ENCODE data around the gene SCGB3A1.

DNA sequence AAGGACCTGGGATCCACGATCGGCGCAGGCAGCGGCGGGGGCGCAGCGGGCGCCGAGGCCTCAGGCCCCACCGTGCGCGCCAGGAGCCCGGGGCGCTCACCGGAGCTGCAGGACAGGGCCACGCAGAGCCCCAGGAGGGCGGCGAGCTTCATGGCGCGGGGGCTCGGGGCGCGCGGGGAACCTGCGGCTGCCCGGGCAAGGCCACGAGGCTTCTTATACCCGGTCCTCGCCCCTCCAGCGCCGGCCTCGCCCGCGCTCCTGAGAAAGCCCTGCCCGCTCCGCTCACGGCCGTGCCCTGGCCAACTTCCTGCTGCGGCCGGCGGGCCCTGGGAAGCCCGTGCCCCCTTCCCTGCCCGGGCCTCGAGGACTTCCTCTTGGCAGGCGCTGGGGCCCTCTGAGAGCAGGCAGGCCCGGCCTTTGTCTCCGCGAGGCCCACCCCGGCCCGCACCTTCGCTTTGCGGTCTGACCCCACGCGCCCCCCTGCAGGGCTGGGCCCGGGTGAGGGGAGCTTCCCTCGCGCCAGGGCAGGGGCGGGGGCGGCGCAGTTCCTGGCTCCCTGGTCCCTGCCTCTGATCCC is at the start of gene SCGB3A1:
- TF ChIP-seq, protein P1, sequence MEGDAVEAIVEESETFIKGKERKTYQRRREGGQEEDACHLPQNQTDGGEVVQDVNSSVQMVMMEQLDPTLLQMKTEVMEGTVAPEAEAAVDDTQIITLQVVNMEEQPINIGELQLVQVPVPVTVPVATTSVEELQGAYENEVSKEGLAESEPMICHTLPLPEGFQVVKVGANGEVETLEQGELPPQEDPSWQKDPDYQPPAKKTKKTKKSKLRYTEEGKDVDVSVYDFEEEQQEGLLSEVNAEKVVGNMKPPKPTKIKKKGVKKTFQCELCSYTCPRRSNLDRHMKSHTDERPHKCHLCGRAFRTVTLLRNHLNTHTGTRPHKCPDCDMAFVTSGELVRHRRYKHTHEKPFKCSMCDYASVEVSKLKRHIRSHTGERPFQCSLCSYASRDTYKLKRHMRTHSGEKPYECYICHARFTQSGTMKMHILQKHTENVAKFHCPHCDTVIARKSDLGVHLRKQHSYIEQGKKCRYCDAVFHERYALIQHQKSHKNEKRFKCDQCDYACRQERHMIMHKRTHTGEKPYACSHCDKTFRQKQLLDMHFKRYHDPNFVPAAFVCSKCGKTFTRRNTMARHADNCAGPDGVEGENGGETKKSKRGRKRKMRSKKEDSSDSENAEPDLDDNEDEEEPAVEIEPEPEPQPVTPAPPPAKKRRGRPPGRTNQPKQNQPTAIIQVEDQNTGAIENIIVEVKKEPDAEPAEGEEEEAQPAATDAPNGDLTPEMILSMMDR (IDR thresholded peaks at IDR 0.05 in 4 of 5, conservative IDR thresholded peaks at IDR 0.05 in 1 of 5), result no peak
- TF ChIP-seq POLR2A (IDR thresholded peaks at IDR 0.05), result no peak
